ENCODE data around the gene GFRA1. TPM values are rescaled to one million over a fixed set of nuclear protein-coding genes. Genes with fewer than 3 reads are reported as not detected.

The GFRA1 gene
- total RNA-seq, 1 experiment from 2014 or later: 0.30 TPM

- no peaks in the 10 kb centered on the region for H3K79me2 ChIP-seq (ENCODE audit: insufficient read depth, low read length)
- TF ChIP-seq TCF7L2 (IDR thresholded peaks at IDR 0.05; ENCODE audit: borderline replicate concordance, extremely low read depth, insufficient read depth, insufficient read length): no peak
- no peak for TF ChIP-seq SRF (IDR thresholded peaks at IDR 0.05; ENCODE audit: low read depth)
- no peak for TF ChIP-seq EZH2 (IDR thresholded peaks at IDR 0.05)
- no peak for TF ChIP-seq YY1 (IDR thresholded peaks at IDR 0.05; ENCODE audit: extremely low read depth, insufficient replicate concordance, low read depth, low read length)
- no peak for TF ChIP-seq POLR2AphosphoS5 (IDR thresholded peaks at IDR 0.05; ENCODE audit: low read depth, low read length)
- TF ChIP-seq FOSL1 (IDR thresholded peaks at IDR 0.05; ENCODE audit: low read depth): no peak
- no peak for TF ChIP-seq JUND (IDR thresholded peaks at IDR 0.05)
- TF ChIP-seq, protein P1, sequence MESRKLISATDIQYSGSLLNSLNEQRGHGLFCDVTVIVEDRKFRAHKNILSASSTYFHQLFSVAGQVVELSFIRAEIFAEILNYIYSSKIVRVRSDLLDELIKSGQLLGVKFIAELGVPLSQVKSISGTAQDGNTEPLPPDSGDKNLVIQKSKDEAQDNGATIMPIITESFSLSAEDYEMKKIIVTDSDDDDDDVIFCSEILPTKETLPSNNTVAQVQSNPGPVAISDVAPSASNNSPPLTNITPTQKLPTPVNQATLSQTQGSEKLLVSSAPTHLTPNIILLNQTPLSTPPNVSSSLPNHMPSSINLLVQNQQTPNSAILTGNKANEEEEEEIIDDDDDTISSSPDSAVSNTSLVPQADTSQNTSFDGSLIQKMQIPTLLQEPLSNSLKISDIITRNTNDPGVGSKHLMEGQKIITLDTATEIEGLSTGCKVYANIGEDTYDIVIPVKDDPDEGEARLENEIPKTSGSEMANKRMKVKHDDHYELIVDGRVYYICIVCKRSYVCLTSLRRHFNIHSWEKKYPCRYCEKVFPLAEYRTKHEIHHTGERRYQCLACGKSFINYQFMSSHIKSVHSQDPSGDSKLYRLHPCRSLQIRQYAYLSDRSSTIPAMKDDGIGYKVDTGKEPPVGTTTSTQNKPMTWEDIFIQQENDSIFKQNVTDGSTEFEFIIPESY (IDR thresholded peaks at IDR 0.05; ENCODE audit: extremely low read depth, insufficient replicate concordance, low read length): no peak
- TF ChIP-seq EZH2phosphoT487 (IDR thresholded peaks at IDR 0.05; ENCODE audit: borderline replicate concordance): no peak
- no peak for TF ChIP-seq ZFX (IDR thresholded peaks at IDR 0.05)
- no peak for TF ChIP-seq RAD21 (IDR thresholded peaks at IDR 0.05; ENCODE audit: low read depth)
- no peak for TF ChIP-seq CEBPB (IDR thresholded peaks at IDR 0.05; ENCODE audit: low read depth)
- TF ChIP-seq ZNF274 (IDR thresholded peaks at IDR 0.05; ENCODE audit: low read depth, low read length): no peak
- TF ChIP-seq EGR1 (IDR thresholded peaks at IDR 0.05; ENCODE audit: low read depth): no peak
- TF ChIP-seq, protein P2, sequence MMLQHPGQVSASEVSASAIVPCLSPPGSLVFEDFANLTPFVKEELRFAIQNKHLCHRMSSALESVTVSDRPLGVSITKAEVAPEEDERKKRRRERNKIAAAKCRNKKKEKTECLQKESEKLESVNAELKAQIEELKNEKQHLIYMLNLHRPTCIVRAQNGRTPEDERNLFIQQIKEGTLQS (IDR thresholded peaks at IDR 0.05): no peak
- TF ChIP-seq REST (IDR thresholded peaks at IDR 0.05; ENCODE audit: low read depth): no peak
- no peak for TF ChIP-seq CTCF (IDR thresholded peaks at IDR 0.05 in 2 of 3, conservative IDR thresholded peaks at IDR 0.05 in 1 of 3; ENCODE audit: borderline replicate concordance in 1 of 3, insufficient read depth in 1 of 3, low read depth in 2 of 3, low read length in 2 of 3)
- H3K4me1 ChIP-seq (ENCODE audit: control insufficient read depth in 1 of 2, insufficient read depth in 2 of 2, low read length in 2 of 2): no peaks in the 10 kb centered on the region
- H3K27ac ChIP-seq (ENCODE audit: low read depth, low read length): no peak overlapping the region
- POLR2A ChIA-PET: no interaction called here
- DNase-seq (ENCODE audit: low read depth, low spot score) (no peak), ATAC-seq (no peak)
- RAD21 ChIA-PET (ENCODE audit: low non-redundant PET in 1 of 2, low total read pairs in 2 of 2, uncharacterized antibody in 2 of 2, unreplicated experiment in 2 of 2): no interaction called here
- H3K27me3 ChIP-seq (ENCODE audit: insufficient read depth, low read length): peaks cover 23% of the 10 kb centered on the region
- no peak overlapping the region for H3K4me2 ChIP-seq (ENCODE audit: low read length)
- H3K36me3 ChIP-seq (ENCODE audit: control insufficient read depth in 1 of 2, insufficient read depth in 2 of 2, low read length in 2 of 2): no peaks in the 10 kb centered on the region
- no peaks in the 10 kb centered on the region for H3K9me2 ChIP-seq (ENCODE audit: insufficient read depth)
- no peaks in the 10 kb centered on the region for H4K20me1 ChIP-seq (ENCODE audit: insufficient read depth)
- no peak overlapping the region for H3K4me3 ChIP-seq (replicated peaks in 1 of 2; ENCODE audit: low read depth in 1 of 2, low read length in 2 of 2)
- no TSS peak for BruUV-seq (replicated peaks)
- H3K9ac ChIP-seq (ENCODE audit: low read length): no peak overlapping the region
- H2AFZ ChIP-seq (ENCODE audit: low read depth, low read length, poor library complexity, severe bottlenecking): no peak overlapping the region
- intact Hi-C loops (cut with micrococcal nuclease): no loop called here
- CTCF ChIA-PET: no interaction called here
- H3K9me3 ChIP-seq (ENCODE audit: control insufficient read depth in 1 of 2, insufficient read depth in 1 of 2, low read depth in 1 of 2, low read length in 2 of 2): no peaks in the 10 kb centered on the region
Measured at GRCh38 chr10:116306847-116307246, 33.8 kb upstream of the GFRA1 start.
